ENCODE results near the gene SETD4.

SETD4 gene

DNA sequence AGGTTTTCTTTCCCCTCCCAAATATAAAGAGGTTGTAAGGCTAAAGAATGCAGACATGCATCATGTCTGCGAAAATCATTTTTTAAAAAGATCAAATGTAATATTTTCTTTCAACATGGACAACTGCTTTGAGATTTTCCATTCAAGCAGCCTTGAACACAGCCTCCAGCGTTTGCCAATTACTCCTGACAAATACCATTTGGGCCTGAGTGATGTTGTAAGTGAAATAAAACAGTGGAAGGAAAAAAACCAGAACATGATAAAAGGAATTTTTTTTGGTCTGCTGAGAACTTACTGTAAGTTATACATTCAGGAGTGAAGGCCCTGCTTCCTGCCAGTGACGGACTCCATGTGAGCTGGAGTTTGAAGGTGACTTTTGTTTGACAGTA is 37.2 kb downstream of the SETD4 start:
- no peak overlapping the region for H3K9ac ChIP-seq (ENCODE audit: low read length)
- no peaks in the 10 kb centered on the region; the same call in 1 of the 2 replicates for H3K36me3 ChIP-seq (ENCODE audit: insufficient read depth, low read length)
- no peaks in the 10 kb centered on the region for H3K9me2 ChIP-seq (ENCODE audit: low read depth, low read length)
- H3K4me1 ChIP-seq (ENCODE audit: insufficient read depth, low read length, severe bottlenecking) = no peaks in the 10 kb centered on the region
- no peak overlapping the region for H3K27ac ChIP-seq (ENCODE audit: low read depth, low read length, poor library complexity, severe bottlenecking)
- no peaks in the 10 kb centered on the region for H3F3A ChIP-seq (ENCODE audit: insufficient read depth, low read length)
- no peak overlapping the region for H2AFZ ChIP-seq (ENCODE audit: low read length)
- H4K20me1 ChIP-seq (ENCODE audit: insufficient read depth, low read length) = no peaks in the 10 kb centered on the region
- H3K9me3 ChIP-seq (ENCODE audit: low read length) = peaks cover 6% of the 10 kb centered on the region; the same call in 1 of the 2 replicates
- peaks cover 8% of the 10 kb centered on the region; the same call in 1 of the 2 replicates for H3K27me3 ChIP-seq (ENCODE audit: insufficient read depth, low read length)
- H3K79me2 ChIP-seq (ENCODE audit: insufficient read depth, low read length) = no peaks in the 10 kb centered on the region
- H3K4me3 ChIP-seq (ENCODE audit: low read depth, low read length, poor library complexity, severe bottlenecking) = no peak overlapping the region
- H3K4me2 ChIP-seq (ENCODE audit: low read length) = no peak overlapping the region
- TF ChIP-seq, protein P1, sequence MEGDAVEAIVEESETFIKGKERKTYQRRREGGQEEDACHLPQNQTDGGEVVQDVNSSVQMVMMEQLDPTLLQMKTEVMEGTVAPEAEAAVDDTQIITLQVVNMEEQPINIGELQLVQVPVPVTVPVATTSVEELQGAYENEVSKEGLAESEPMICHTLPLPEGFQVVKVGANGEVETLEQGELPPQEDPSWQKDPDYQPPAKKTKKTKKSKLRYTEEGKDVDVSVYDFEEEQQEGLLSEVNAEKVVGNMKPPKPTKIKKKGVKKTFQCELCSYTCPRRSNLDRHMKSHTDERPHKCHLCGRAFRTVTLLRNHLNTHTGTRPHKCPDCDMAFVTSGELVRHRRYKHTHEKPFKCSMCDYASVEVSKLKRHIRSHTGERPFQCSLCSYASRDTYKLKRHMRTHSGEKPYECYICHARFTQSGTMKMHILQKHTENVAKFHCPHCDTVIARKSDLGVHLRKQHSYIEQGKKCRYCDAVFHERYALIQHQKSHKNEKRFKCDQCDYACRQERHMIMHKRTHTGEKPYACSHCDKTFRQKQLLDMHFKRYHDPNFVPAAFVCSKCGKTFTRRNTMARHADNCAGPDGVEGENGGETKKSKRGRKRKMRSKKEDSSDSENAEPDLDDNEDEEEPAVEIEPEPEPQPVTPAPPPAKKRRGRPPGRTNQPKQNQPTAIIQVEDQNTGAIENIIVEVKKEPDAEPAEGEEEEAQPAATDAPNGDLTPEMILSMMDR (IDR thresholded peaks at IDR 0.05; ENCODE audit: low read length) = no peak
- TF ChIP-seq EZH2 (IDR thresholded peaks at IDR 0.05; ENCODE audit: borderline replicate concordance, low read length) = no peak

- no peak for TF ChIP-seq EZH2 (IDR thresholded peaks at IDR 0.05; ENCODE audit: borderline replicate concordance, low read length)
- TF ChIP-seq, protein P1 (IDR thresholded peaks at IDR 0.05; ENCODE audit: low read length) = no peak
- H3F3A ChIP-seq (ENCODE audit: insufficient read depth, low read length) = no peaks in the 10 kb centered on the region
- no peaks in the 10 kb centered on the region; the same call in 1 of the 2 replicates for H3K36me3 ChIP-seq (ENCODE audit: insufficient read depth, low read length)
- no peak overlapping the region for H3K27ac ChIP-seq (ENCODE audit: low read depth, low read length, poor library complexity, severe bottlenecking)
- peaks cover 6% of the 10 kb centered on the region; the same call in 1 of the 2 replicates for H3K9me3 ChIP-seq (ENCODE audit: low read length)
- no peaks in the 10 kb centered on the region for H3K79me2 ChIP-seq (ENCODE audit: insufficient read depth, low read length)
- no peaks in the 10 kb centered on the region for H4K20me1 ChIP-seq (ENCODE audit: insufficient read depth, low read length)
- no peaks in the 10 kb centered on the region for H3K4me1 ChIP-seq (ENCODE audit: insufficient read depth, low read length, severe bottlenecking)
- no peak overlapping the region for H3K9ac ChIP-seq (ENCODE audit: low read length)
- no peak overlapping the region for H3K4me2 ChIP-seq (ENCODE audit: low read length)
- H3K9me2 ChIP-seq (ENCODE audit: low read depth, low read length) = no peaks in the 10 kb centered on the region
- no peak overlapping the region for H3K4me3 ChIP-seq (ENCODE audit: low read depth, low read length, poor library complexity, severe bottlenecking)
- H3K27me3 ChIP-seq (ENCODE audit: insufficient read depth, low read length) = peaks cover 8% of the 10 kb centered on the region; the same call in 1 of the 2 replicates
- no peak overlapping the region for H2AFZ ChIP-seq (ENCODE audit: low read length)
These were observed 37.8 kb downstream of the SETD4 start for GRCh38 chr21:36022427-36023091.

GRCh38 chr21:36021251-36021837 is 39.0 kb downstream of the SETD4 start:
- H3K4me2 ChIP-seq (ENCODE audit: low read length) = no peak overlapping the region

More at GRCh38 chr21:36021251-36021837, 39.0 kb downstream of the SETD4 start:
- Histone ChIP-seq H3K27me3 (ENCODE audit: insufficient read depth, low read length) (peaks cover 8% of the 10 kb centered on the region; the same call in 1 of the 2 replicates), H3K4me3 (ENCODE audit: low read depth, low read length, poor library complexity, severe bottlenecking) (no peak overlapping the region), H3K27ac (ENCODE audit: low read depth, low read length, poor library complexity, severe bottlenecking) (no peak overlapping the region), H3K9ac (ENCODE audit: low read length) (no peak overlapping the region), H4K20me1 (ENCODE audit: insufficient read depth, low read length) (no peaks in the 10 kb centered on the region), H3K4me1 (ENCODE audit: insufficient read depth, low read length, severe bottlenecking) (no peaks in the 10 kb centered on the region), H3K9me2 (ENCODE audit: low read depth, low read length) (no peaks in the 10 kb centered on the region), H2AFZ (ENCODE audit: low read length) (no peak overlapping the region), H3K9me3 (ENCODE audit: low read length) (peaks cover 6% of the 10 kb centered on the region; the same call in 1 of the 2 replicates), H3K36me3 (ENCODE audit: insufficient read depth, low read length) (no peaks in the 10 kb centered on the region; the same call in 1 of the 2 replicates), H3F3A (ENCODE audit: insufficient read depth, low read length) (no peaks in the 10 kb centered on the region), H3K79me2 (ENCODE audit: insufficient read depth, low read length) (no peaks in the 10 kb centered on the region)
- TF ChIP-seq, protein P1 (IDR thresholded peaks at IDR 0.05; ENCODE audit: low read length) = no peak
- no peak for TF ChIP-seq EZH2 (IDR thresholded peaks at IDR 0.05; ENCODE audit: borderline replicate concordance, low read length)

All from OCI-LY1 (cell line).